ENCODE results near the gene WNT5B. TPM values are rescaled to one million over a fixed set of nuclear protein-coding genes. Genes with fewer than 3 reads are reported as not detected.
A peak's percentile ranks its signal among the peaks of the same experiment; 100 is the strongest.

The WNT5B gene
- polyA plus RNA-seq, 1 donor: 8.5 TPM

GRCh38 chr12:1640328-1641234 lies 11.6 kb downstream of the WNT5B start:
- no peaks in the 10 kb centered on the region for H3K27me3 ChIP-seq (ENCODE audit: control insufficient read depth, insufficient read depth, low read length)
- H3K4me1 ChIP-seq (ENCODE audit: control insufficient read depth, insufficient read depth, low read length): peaks cover 10% of the 10 kb centered on the region
- DNase-seq: no peak
- H3K36me3 ChIP-seq (ENCODE audit: control insufficient read depth, insufficient read depth, low read length): no peaks in the 10 kb centered on the region
- H3K27ac ChIP-seq (ENCODE audit: low read length): no peak overlapping the region
- no peaks in the 10 kb centered on the region for H3K9me3 ChIP-seq (ENCODE audit: control insufficient read depth, low read depth, low read length)
- no peak overlapping the region for H3K4me3 ChIP-seq (ENCODE audit: low read length)
- no CpG with 5 or more reads among the region's 18 CpGs for WGBS (ENCODE audit: insufficient coverage, low lambda C conversion rate)

GRCh38 chr12:1642513-1642912 lies 13.5 kb downstream of the WNT5B start:
- Histone ChIP-seq H3K4me1 (ENCODE audit: control insufficient read depth, insufficient read depth, low read length) (peaks cover 10% of the 10 kb centered on the region), H3K4me3 (ENCODE audit: low read length) (no peak overlapping the region), H3K27ac (ENCODE audit: low read length) (no peak overlapping the region), H3K9me3 (ENCODE audit: control insufficient read depth, low read depth, low read length) (no peaks in the 10 kb centered on the region), H3K36me3 (ENCODE audit: control insufficient read depth, insufficient read depth, low read length) (peaks cover 8% of the 10 kb centered on the region), H3K27me3 (ENCODE audit: control insufficient read depth, insufficient read depth, low read length) (no peaks in the 10 kb centered on the region)
- 29% methylated on average over 1 of the region's 7 CpGs for WGBS (ENCODE audit: insufficient coverage, low lambda C conversion rate)
- peak in 1 of 2 donors; percentile 60 for DNase-seq

GRCh38 chr12:1643043-1643442 lies 14.0 kb downstream of the WNT5B start:
- Histone ChIP-seq H3K4me1 (ENCODE audit: control insufficient read depth, insufficient read depth, low read length) (peaks cover 10% of the 10 kb centered on the region), H3K4me3 (ENCODE audit: low read length) (no peak overlapping the region), H3K36me3 (ENCODE audit: control insufficient read depth, insufficient read depth, low read length) (peaks cover 8% of the 10 kb centered on the region), H3K9me3 (ENCODE audit: control insufficient read depth, low read depth, low read length) (no peaks in the 10 kb centered on the region), H3K27me3 (ENCODE audit: control insufficient read depth, insufficient read depth, low read length) (no peaks in the 10 kb centered on the region), H3K27ac (ENCODE audit: low read length) (no peak overlapping the region)
- no peak for DNase-seq
- WGBS (ENCODE audit: insufficient coverage, low lambda C conversion rate): no CpG with 5 or more reads among the region's 9 CpGs

GRCh38 chr12:1643905-1644533 lies 15.0 kb downstream of the WNT5B start:
- Histone ChIP-seq H3K27me3 (ENCODE audit: control insufficient read depth, insufficient read depth, low read length) (no peaks in the 10 kb centered on the region), H3K27ac (ENCODE audit: low read length) (peak overlapping the region; percentile 8), H3K4me3 (ENCODE audit: low read length) (no peak overlapping the region), H3K36me3 (ENCODE audit: control insufficient read depth, insufficient read depth, low read length) (peaks cover 10% of the 10 kb centered on the region), H3K9me3 (ENCODE audit: control insufficient read depth, low read depth, low read length) (no peaks in the 10 kb centered on the region), H3K4me1 (ENCODE audit: control insufficient read depth, insufficient read depth, low read length) (peaks cover 10% of the 10 kb centered on the region)
- WGBS (ENCODE audit: insufficient coverage, low lambda C conversion rate): no CpG with 5 or more reads among the region's 7 CpGs
- DNase-seq: no peak

GRCh38 chr12:1644534-1645438 lies 15.8 kb downstream of the WNT5B start:
- Histone ChIP-seq H3K27ac (ENCODE audit: low read length) (peak overlapping the region; percentile 29), H3K4me3 (ENCODE audit: low read length) (no peak overlapping the region)

GRCh38 chr12:1645819-1646218 lies 16.8 kb downstream of the WNT5B start:
- H3K27ac ChIP-seq (ENCODE audit: low read length): no peak overlapping the region
- H3K9me3 ChIP-seq (ENCODE audit: control insufficient read depth, low read depth, low read length): no peaks in the 10 kb centered on the region
- no CpG with 5 or more reads among the region's 29 CpGs for WGBS (ENCODE audit: insufficient coverage, low lambda C conversion rate)
- H3K27me3 ChIP-seq (ENCODE audit: control insufficient read depth, insufficient read depth, low read length): no peaks in the 10 kb centered on the region
- H3K36me3 ChIP-seq (ENCODE audit: control insufficient read depth, insufficient read depth, low read length): peaks cover 10% of the 10 kb centered on the region
- DNase-seq: no peak
- H3K4me3 ChIP-seq (ENCODE audit: low read length): no peak overlapping the region
- H3K4me1 ChIP-seq (ENCODE audit: control insufficient read depth, insufficient read depth, low read length): peaks cover 10% of the 10 kb centered on the region

More at GRCh38 chr12:1644534-1645438, 15.8 kb downstream of the WNT5B start:
- WGBS (ENCODE audit: insufficient coverage, low lambda C conversion rate): no CpG with 5 or more reads among the region's 15 CpGs
- DNase-seq: peak in 1 of 2 donors; percentile 47
- Histone ChIP-seq H3K36me3 (ENCODE audit: control insufficient read depth, insufficient read depth, low read length) (peaks cover 10% of the 10 kb centered on the region), H3K9me3 (ENCODE audit: control insufficient read depth, low read depth, low read length) (no peaks in the 10 kb centered on the region), H3K4me1 (ENCODE audit: control insufficient read depth, insufficient read depth, low read length) (peaks cover 10% of the 10 kb centered on the region), H3K27me3 (ENCODE audit: control insufficient read depth, insufficient read depth, low read length) (no peaks in the 10 kb centered on the region)

GRCh38 chr12:1646569-1647284 lies 17.7 kb downstream of the WNT5B start:
- Histone ChIP-seq H3K27me3 (ENCODE audit: control insufficient read depth, insufficient read depth, low read length) (no peaks in the 10 kb centered on the region), H3K4me3 (ENCODE audit: low read length) (no peak overlapping the region), H3K9me3 (ENCODE audit: control insufficient read depth, low read depth, low read length) (no peaks in the 10 kb centered on the region), H3K4me1 (ENCODE audit: control insufficient read depth, insufficient read depth, low read length) (peaks cover 10% of the 10 kb centered on the region), H3K36me3 (ENCODE audit: control insufficient read depth, insufficient read depth, low read length) (peaks cover 10% of the 10 kb centered on the region), H3K27ac (ENCODE audit: low read length) (no peak overlapping the region)
- no CpG with 5 or more reads among the region's 21 CpGs for WGBS (ENCODE audit: insufficient coverage, low lambda C conversion rate)
- DNase-seq: no peak

GRCh38 chr12:1647285-1647669 lies 18.2 kb downstream of the WNT5B start:
- H3K4me1 ChIP-seq (ENCODE audit: control insufficient read depth, insufficient read depth, low read length): peaks cover 5% of the 10 kb centered on the region
- H3K4me3 ChIP-seq (ENCODE audit: low read length): no peak overlapping the region
- H3K9me3 ChIP-seq (ENCODE audit: control insufficient read depth, low read depth, low read length): no peaks in the 10 kb centered on the region
- WGBS (ENCODE audit: insufficient coverage, low lambda C conversion rate): no CpG with 5 or more reads among the region's 3 CpGs
- DNase-seq: no peak
- peaks cover 10% of the 10 kb centered on the region for H3K36me3 ChIP-seq (ENCODE audit: control insufficient read depth, insufficient read depth, low read length)
- H3K27me3 ChIP-seq (ENCODE audit: control insufficient read depth, insufficient read depth, low read length): no peaks in the 10 kb centered on the region
- H3K27ac ChIP-seq (ENCODE audit: low read length): no peak overlapping the region

GRCh38 chr12:1650260-1650977 lies 21.4 kb downstream of the WNT5B start:
- Histone ChIP-seq H3K27ac (ENCODE audit: low read length) (peak overlapping the region; percentile 17), H3K9me3 (ENCODE audit: control insufficient read depth, low read depth, low read length) (no peaks in the 10 kb centered on the region), H3K4me3 (ENCODE audit: low read length) (no peak overlapping the region), H3K36me3 (ENCODE audit: control insufficient read depth, insufficient read depth, low read length) (peaks cover 10% of the 10 kb centered on the region), H3K4me1 (ENCODE audit: control insufficient read depth, insufficient read depth, low read length) (no peaks in the 10 kb centered on the region), H3K27me3 (ENCODE audit: control insufficient read depth, insufficient read depth, low read length) (no peaks in the 10 kb centered on the region)
- DNase-seq: no peak
- WGBS (ENCODE audit: insufficient coverage, low lambda C conversion rate): no CpG with 5 or more reads among the region's 5 CpGs
